HG03108 (cell line): ENCODE data around the gene KHK.

Experiments
- ATAC-seq: cut with Tn5 transposase; IDR thresholded peaks from one replicate; pipeline ENCODE4 v1.9.1; 2021; ENCODE audit warnings: moderate library complexity; ENCODE audit not compliant: unreplicated experiment

KHK gene

DNA sequence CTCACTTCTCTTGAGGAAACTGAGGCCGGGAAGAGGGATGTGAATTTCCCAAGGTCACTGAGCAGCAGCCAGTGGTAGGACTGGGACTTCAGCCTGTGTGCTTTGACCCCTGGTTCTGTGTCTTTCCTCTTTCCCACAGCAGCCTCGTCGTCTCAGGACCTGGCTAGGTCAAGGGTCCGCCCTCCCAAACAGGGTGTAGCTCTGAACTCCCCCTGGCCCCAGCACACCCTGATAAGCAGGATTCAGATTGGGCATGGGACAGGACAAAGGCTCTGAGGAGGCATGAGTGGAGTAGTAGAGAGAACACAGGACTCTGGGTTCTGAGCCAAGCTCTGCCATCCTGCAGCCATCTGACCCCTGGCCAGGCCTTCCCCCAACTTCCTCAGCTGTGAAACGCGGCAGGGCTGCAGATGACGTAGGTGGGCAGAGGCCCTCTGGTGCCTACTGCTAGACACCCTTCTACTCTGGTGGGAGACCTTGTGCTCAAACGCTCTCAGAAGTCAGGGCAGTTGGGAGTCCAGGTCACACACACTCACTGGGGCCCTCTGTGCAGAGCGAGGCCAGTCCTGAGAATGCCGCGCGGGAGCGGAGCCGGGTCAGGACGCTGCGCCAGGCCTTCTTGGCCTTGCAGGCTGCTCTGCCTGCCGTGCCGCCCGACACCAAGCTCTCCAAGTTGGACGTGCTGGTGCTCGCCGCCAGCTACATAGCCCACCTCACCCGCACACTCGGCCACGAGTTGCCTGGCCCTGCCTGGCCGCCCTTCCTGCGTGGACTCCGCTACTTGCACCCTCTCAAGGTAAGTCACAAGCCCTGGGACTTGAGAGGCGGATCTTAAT is 63.2 kb downstream of the KHK start:
- ATAC-seq: no peak
